Measurements from ENCODE around the gene MLPH. TPM values are rescaled to one million over a fixed set of nuclear protein-coding genes. Genes with fewer than 3 reads are reported as not detected.

The MLPH gene
- total RNA-seq, 1 donor from 2014 or later: 91.0 TPM

GRCh38 chr2:237596520-237597195 is 109.6 kb downstream of the MLPH start:
- intact Hi-C loops (cut with DNase I): loop anchor here (5.0 kb wide), 1 partner anchor 81 kb away; no protein-coding TSS in a partner anchor
- Histone ChIP-seq H3K4me1 (peaks cover 26 to 49% of the 10 kb centered on the region in 2 donors), H3K9me3 (no peaks in the 10 kb centered on the region), H3K4me3 (no peak overlapping the region), H3K27me3 (no peaks in the 10 kb centered on the region), H3K36me3 (no peaks in the 10 kb centered on the region), H3K27ac (peak overlapping the region; percentile 90)
- no peak for TF ChIP-seq CTCF (IDR thresholded peaks at IDR 0.05)
- no peak for DNase-seq (ENCODE audit: low spot score in 2 of 2)

GRCh38 chr2:237597196-237598145 is 110.4 kb downstream of the MLPH start:
- no peak for DNase-seq (ENCODE audit: low spot score in 2 of 2)
- Histone ChIP-seq H3K9me3 (no peaks in the 10 kb centered on the region), H3K4me3 (no peak overlapping the region), H3K36me3 (no peaks in the 10 kb centered on the region), H3K4me1 (peaks cover 26 to 49% of the 10 kb centered on the region in 2 donors), H3K27me3 (no peaks in the 10 kb centered on the region), H3K27ac (peak overlapping the region; percentile 90)
- intact Hi-C loops (cut with DNase I): loop anchor here (5.0 kb wide), 1 partner anchor 80 kb away; no protein-coding TSS in a partner anchor
- no peak for TF ChIP-seq CTCF (IDR thresholded peaks at IDR 0.05)

GRCh38 chr2:237598468-237599208 is 111.6 kb downstream of the MLPH start:
- no peaks in the 10 kb centered on the region for H3K9me3 ChIP-seq
- TF ChIP-seq CTCF (IDR thresholded peaks at IDR 0.05): no peak
- no peaks in the 10 kb centered on the region for H3K27me3 ChIP-seq
- no peak overlapping the region for H3K4me3 ChIP-seq
- H3K36me3 ChIP-seq: no peaks in the 10 kb centered on the region
- intact Hi-C loops (cut with DNase I): loop anchor here (5.0 kb wide), 1 partner anchor 79 kb away; no protein-coding TSS in a partner anchor
- H3K4me1 ChIP-seq: peaks cover 26 to 50% of the 10 kb centered on the region in 2 donors
- peak overlapping the region; percentile 90 for H3K27ac ChIP-seq
- DNase-seq (ENCODE audit: low spot score in 2 of 2): no peak

- TF ChIP-seq CTCF (IDR thresholded peaks at IDR 0.05): no peak
- H3K27ac ChIP-seq: peak overlapping the region; percentile 90
- H3K36me3 ChIP-seq: no peaks in the 10 kb centered on the region
- H3K4me3 ChIP-seq: peak overlapping the region in 1 of 2 donors; percentile 46
- DNase-seq (ENCODE audit: low spot score in 2 of 2): no peak
- H3K27me3 ChIP-seq: no peaks in the 10 kb centered on the region
- H3K9me3 ChIP-seq: no peaks in the 10 kb centered on the region
- intact Hi-C loops (cut with DNase I): loop anchor here (1.0 to 5.0 kb wide), 6 partner anchors 17 to 145 kb away; no protein-coding TSS in a partner anchor
- H3K4me1 ChIP-seq: peaks cover 20 to 47% of the 10 kb centered on the region in 2 donors
These were observed 112.5 kb downstream of the MLPH start for GRCh38 chr2:237599465-237600110.

Data from ascending aorta (tissue), 2 donors.